Astrocyte (in vitro differentiated cells and primary cell): ENCODE results near the gene SLC9A9. TPM values are rescaled to one million over a fixed set of nuclear protein-coding genes. Genes with fewer than 3 reads are reported as not detected.

ENCODE experiments used
- DNase-seq: peaks from one replicate; pipeline ENCODE4 v3.0.0-alpha.2; 2010; ENCODE audit warnings: low read depth
- FAIRE-seq: peaks from 2 replicates; lab custom pipeline; 2011; peaks lifted over from hg19 to GRCh38; lab: Jason Lieb, UNC
- H2AFZ ChIP-seq: 2 replicates; pipeline ENCODE4 v1.6.0; 2012; ENCODE audit warnings: low read depth, low read length, inconsistent platforms
- H3K27ac ChIP-seq: 2 replicates; pipeline ENCODE4 v1.5.1; 2011; ENCODE audit warnings: low read depth, low read length, inconsistent platforms
- H3K27me3 ChIP-seq: 2 replicates; pipeline ENCODE4 v1.6.0; 2011; ENCODE audit warnings: low read length, inconsistent platforms; ENCODE audit not compliant: insufficient read depth
- H3K36me3 ChIP-seq: 2 replicates; pipeline ENCODE4 v1.5.1; 2011; ENCODE audit warnings: low read length, inconsistent platforms; ENCODE audit not compliant: insufficient read depth
- H3K4me1 ChIP-seq: 2 replicates; pipeline ENCODE4 v1.5.1; 2011; ENCODE audit warnings: low read length, inconsistent platforms; ENCODE audit not compliant: insufficient read depth
- H3K4me2 ChIP-seq: 2 replicates; pipeline ENCODE4 v1.6.0; 2012; ENCODE audit warnings: low read length, inconsistent platforms
- H3K4me3 ChIP-seq: 2 replicates; pipeline ENCODE4 v1.5.1; 2011; ENCODE audit warnings: low read depth, mild to moderate bottlenecking, low read length, inconsistent platforms; ENCODE audit not compliant: insufficient read depth
- H3K79me2 ChIP-seq: 2 replicates; pipeline ENCODE4 v1.6.0; 2012; ENCODE audit warnings: mild to moderate bottlenecking, low read length, inconsistent platforms; ENCODE audit not compliant: insufficient read depth
- H3K9ac ChIP-seq: 2 replicates; pipeline ENCODE4 v1.6.0; 2012; ENCODE audit warnings: mild to moderate bottlenecking, low read length, inconsistent platforms
- H3K9me3 ChIP-seq: 2 replicates; pipeline ENCODE4 v1.5.1; 2012; ENCODE audit warnings: low read depth, mild to moderate bottlenecking, low read length, inconsistent platforms; ENCODE audit not compliant: insufficient read depth
- H4K20me1 ChIP-seq: 2 replicates; pipeline ENCODE4 v1.6.0; 2012; ENCODE audit warnings: low read length, inconsistent platforms; ENCODE audit not compliant: insufficient read depth
- H3K27ac Mint-ChIP-seq: one replicate; pipeline ENCODE4 v1.8.0; 2021; ENCODE audit warnings: mild to moderate bottlenecking, mixed read lengths; ENCODE audit not compliant: unreplicated experiment
- H3K27me3 Mint-ChIP-seq: one replicate; pipeline ENCODE4 v1.8.0; 2021; ENCODE audit warnings: low read depth, mixed read lengths; ENCODE audit not compliant: unreplicated experiment
- H3K36me3 Mint-ChIP-seq: one replicate; pipeline ENCODE4 v1.8.0; 2021; ENCODE audit warnings: low read depth, mixed read lengths; ENCODE audit not compliant: unreplicated experiment
- H3K4me1 Mint-ChIP-seq: one replicate; pipeline ENCODE4 v1.8.0; 2021; ENCODE audit warnings: low read depth, mixed read lengths; ENCODE audit not compliant: unreplicated experiment
- H3K4me3 Mint-ChIP-seq: one replicate; pipeline ENCODE4 v1.8.0; 2021; ENCODE audit warnings: mild to moderate bottlenecking, moderate library complexity, mixed read lengths; ENCODE audit not compliant: unreplicated experiment
- H3K9me3 Mint-ChIP-seq: one replicate; pipeline ENCODE4 v1.8.0; 2021; ENCODE audit warnings: mild to moderate bottlenecking, mixed read lengths; ENCODE audit not compliant: unreplicated experiment
- EZH2 ChIP-seq: IDR thresholded peaks from 2 replicates; pipeline ENCODE4 v1.6.1; 2012; ENCODE audit warnings: mild to moderate bottlenecking, low read length, inconsistent platforms; ENCODE audit not compliant: insufficient read depth
- total RNA-seq: library from RNA; stranded (reverse); gene quantifications from 2 replicates; pipeline ENCODE4 v1.2.1, GENCODE V29; 2021
- TF ChIP-seq, protein P1 (sequence below): IDR thresholded peaks from 2 replicates; pipeline ENCODE4 v1.5.1; 2011; ENCODE audit warnings: low read depth, mild to moderate bottlenecking, inconsistent platforms, low read length, moderate library complexity; ENCODE audit not compliant: insufficient read depth

SLC9A9 gene
- total RNA-seq, 1 donor from 2014 or later: 1.5 TPM

DNA sequence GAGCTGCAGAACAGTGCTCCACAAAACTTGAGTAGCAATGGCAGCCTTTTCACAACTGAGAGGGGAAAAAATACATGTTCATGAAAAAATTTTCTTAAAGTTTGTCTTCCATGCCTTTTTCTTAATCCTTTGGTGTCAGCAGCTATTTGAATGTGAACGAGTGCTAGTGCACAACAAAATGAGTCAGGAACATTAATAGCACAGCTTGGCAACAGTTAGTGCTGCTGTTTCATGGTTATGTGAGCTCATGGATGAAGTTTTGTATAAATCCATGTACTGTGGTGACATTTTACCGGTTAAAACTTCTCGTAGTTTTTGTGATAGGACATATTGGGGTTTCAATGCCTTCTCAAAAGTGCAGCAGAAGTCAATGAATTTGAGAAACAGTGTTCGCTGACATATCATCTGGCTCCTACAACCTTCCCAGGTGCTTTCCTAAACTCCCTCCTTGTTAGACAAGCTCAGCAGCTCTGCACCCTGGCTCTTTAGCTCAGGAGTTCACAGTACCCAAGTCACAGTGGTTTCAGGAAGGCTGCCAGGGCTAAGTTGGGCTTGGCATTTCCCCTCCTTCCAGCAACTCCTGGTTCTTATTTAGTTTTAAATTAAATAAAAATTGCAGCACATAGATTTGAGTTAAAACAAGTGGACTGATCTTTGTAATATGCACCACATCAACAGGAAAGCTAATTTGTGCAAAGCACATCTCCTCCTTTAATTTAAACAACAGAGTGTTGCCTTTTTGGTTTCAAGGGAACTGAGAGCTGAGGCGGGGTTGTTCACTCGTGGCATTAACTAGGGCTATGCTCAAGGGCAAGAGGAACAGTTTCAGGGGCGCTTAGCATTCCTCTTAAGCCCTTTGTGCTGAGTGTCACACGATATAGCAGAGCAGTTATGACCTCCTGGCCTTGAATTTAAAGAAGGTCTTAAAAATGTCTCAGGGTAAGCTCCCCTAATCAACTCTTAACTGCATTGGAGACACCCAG lies 365.9 kb downstream of the SLC9A9 start:
- Mint-ChIP-seq H3K4me1 (peaks cover 5% of the 10 kb centered on the region), H3K27ac (no peak overlapping the region), H3K27me3 (no peaks in the 10 kb centered on the region), H3K36me3 (no peaks in the 10 kb centered on the region), H3K9me3 (no peaks in the 10 kb centered on the region), H3K4me3 (no peak overlapping the region)
- DNase-seq (peak; percentile 16), FAIRE-seq (no peak)
- no peaks in the 10 kb centered on the region for H3K79me2 ChIP-seq
- no peak overlapping the region for H3K9ac ChIP-seq
- TF ChIP-seq, protein P1, sequence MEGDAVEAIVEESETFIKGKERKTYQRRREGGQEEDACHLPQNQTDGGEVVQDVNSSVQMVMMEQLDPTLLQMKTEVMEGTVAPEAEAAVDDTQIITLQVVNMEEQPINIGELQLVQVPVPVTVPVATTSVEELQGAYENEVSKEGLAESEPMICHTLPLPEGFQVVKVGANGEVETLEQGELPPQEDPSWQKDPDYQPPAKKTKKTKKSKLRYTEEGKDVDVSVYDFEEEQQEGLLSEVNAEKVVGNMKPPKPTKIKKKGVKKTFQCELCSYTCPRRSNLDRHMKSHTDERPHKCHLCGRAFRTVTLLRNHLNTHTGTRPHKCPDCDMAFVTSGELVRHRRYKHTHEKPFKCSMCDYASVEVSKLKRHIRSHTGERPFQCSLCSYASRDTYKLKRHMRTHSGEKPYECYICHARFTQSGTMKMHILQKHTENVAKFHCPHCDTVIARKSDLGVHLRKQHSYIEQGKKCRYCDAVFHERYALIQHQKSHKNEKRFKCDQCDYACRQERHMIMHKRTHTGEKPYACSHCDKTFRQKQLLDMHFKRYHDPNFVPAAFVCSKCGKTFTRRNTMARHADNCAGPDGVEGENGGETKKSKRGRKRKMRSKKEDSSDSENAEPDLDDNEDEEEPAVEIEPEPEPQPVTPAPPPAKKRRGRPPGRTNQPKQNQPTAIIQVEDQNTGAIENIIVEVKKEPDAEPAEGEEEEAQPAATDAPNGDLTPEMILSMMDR: no peak
- TF ChIP-seq EZH2: no peak
- H2AFZ ChIP-seq: no peak overlapping the region
- no peak overlapping the region for H3K4me2 ChIP-seq
- peaks cover 6% of the 10 kb centered on the region for H3K4me1 ChIP-seq
- H3K36me3 ChIP-seq: no peaks in the 10 kb centered on the region
- H3K4me3 ChIP-seq: no peak overlapping the region
- no peak overlapping the region for H3K27ac ChIP-seq
- no peaks in the 10 kb centered on the region for H3K9me3 ChIP-seq
- no peaks in the 10 kb centered on the region for H4K20me1 ChIP-seq
- H3K27me3 ChIP-seq: no peaks in the 10 kb centered on the region

DNA sequence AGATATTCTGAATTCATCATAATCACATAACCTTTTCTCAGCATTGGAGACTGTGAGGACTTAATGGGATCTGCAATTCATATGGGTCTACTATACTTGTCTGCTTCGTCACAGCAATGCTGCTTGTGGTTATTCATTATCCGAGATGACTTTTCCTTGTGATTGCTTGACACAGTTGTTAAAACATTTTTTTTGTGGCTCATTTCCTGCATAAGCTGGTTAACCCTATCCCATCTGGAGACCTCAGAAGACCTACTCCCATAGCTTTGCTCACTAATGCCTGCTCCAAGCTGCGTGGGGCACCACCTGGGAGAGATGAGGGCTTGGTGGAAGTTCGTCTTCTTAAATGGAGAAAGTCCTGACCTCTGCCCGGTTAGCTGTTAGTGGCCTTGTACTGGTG lies 367.9 kb downstream of the SLC9A9 start:
- Histone ChIP-seq H3K4me2 (peak overlapping the region; percentile 47), H2AFZ (peak overlapping the region; percentile 21), H3K27ac (no peak overlapping the region), H3K9me3 (no peaks in the 10 kb centered on the region), H3K36me3 (no peaks in the 10 kb centered on the region), H3K9ac (no peak overlapping the region), H3K4me3 (no peak overlapping the region), H3K79me2 (no peaks in the 10 kb centered on the region), H3K4me1 (peaks cover 6% of the 10 kb centered on the region), H3K27me3 (no peaks in the 10 kb centered on the region), H4K20me1 (no peaks in the 10 kb centered on the region)
- peak; percentile 60 for DNase-seq
- no peak for TF ChIP-seq EZH2
- TF ChIP-seq, protein P1: no peak
- no peaks in the 10 kb centered on the region for H3K27me3 Mint-ChIP-seq
- no peak overlapping the region for H3K4me3 Mint-ChIP-seq
- H3K27ac Mint-ChIP-seq: no peak overlapping the region
- H3K9me3 Mint-ChIP-seq: no peaks in the 10 kb centered on the region
- no peaks in the 10 kb centered on the region for H3K36me3 Mint-ChIP-seq
- no peak for FAIRE-seq
- peaks cover 5% of the 10 kb centered on the region for H3K4me1 Mint-ChIP-seq

DNA sequence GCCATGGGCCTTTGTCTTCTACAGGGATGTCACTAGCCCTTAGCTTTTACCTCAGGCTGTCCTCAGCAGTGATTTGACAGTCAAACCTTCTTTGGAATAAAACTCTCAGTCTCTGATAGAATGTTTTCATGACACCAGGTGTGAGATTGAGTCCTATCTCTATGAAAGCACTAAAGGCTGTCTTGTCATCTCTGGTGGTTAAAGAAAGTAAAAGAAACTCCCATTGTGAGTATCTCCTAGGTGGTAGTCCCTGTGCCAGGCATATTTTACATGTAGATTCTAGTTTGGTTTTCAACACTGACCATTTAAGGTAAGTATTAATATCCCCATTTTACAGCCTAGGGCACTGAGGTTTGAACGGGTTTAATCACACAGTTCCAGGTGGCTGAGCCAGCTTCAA lies 368.5 kb downstream of the SLC9A9 start:
- TF ChIP-seq, protein P1: no peak
- TF ChIP-seq EZH2: no peak
- no peaks in the 10 kb centered on the region for H3K9me3 ChIP-seq
- no peaks in the 10 kb centered on the region for H3K27me3 ChIP-seq
- H2AFZ ChIP-seq: no peak overlapping the region
- Mint-ChIP-seq H3K36me3 (no peaks in the 10 kb centered on the region), H3K27ac (no peak overlapping the region), H3K4me1 (peaks cover 5% of the 10 kb centered on the region), H3K27me3 (no peaks in the 10 kb centered on the region), H3K9me3 (no peaks in the 10 kb centered on the region), H3K4me3 (no peak overlapping the region)
- peak overlapping the region; percentile 47 for H3K4me2 ChIP-seq
- H4K20me1 ChIP-seq: no peaks in the 10 kb centered on the region
- no peaks in the 10 kb centered on the region for H3K79me2 ChIP-seq
- no peak overlapping the region for H3K27ac ChIP-seq
- H3K9ac ChIP-seq: no peak overlapping the region
- H3K36me3 ChIP-seq: no peaks in the 10 kb centered on the region
- DNase-seq: no peak
- FAIRE-seq: no peak
- H3K4me3 ChIP-seq: no peak overlapping the region
- peaks cover 6% of the 10 kb centered on the region for H3K4me1 ChIP-seq
